Measurements from ENCODE around the gene PUSL1. TPM values are rescaled to one million over a fixed set of nuclear protein-coding genes. Genes with fewer than 3 reads are reported as not detected.

PUSL1 gene
- total RNA-seq, 1 donor from 2014 or later: 9.8 TPM

Other genes starting within 250 kb of the PUSL1 start
- under 0.01 TPM in 1 of 2 replicates, not detected in the other for gene RNF223, start 234.3 kb upstream of the PUSL1 start, total RNA-seq
- gene C1orf159, start 192.5 kb upstream of the PUSL1 start, total RNA-seq: 5.0 and 9.1 TPM in 2 replicates
- gene TTLL10, start 134.7 kb upstream of the PUSL1 start, total RNA-seq: not detected in 2 replicates
- gene TNFRSF18, start 102.0 kb upstream of the PUSL1 start, total RNA-seq: 0.26 and 0.51 TPM in 2 replicates
- gene TNFRSF4, start 94.4 kb upstream of the PUSL1 start, total RNA-seq: 1.5 and 3.7 TPM in 2 replicates
- gene SDF4, start 76.6 kb upstream of the PUSL1 start, total RNA-seq: 70.0 and 104 TPM in 2 replicates
- gene B3GALT6, start 76.4 kb upstream of the PUSL1 start, total RNA-seq: 16.8 and 32.7 TPM in 2 replicates
- 0.25 and 0.51 TPM in 2 replicates for gene C1QTNF12, start 61.9 kb upstream of the PUSL1 start, total RNA-seq
- gene UBE2J2, start 34.7 kb upstream of the PUSL1 start, total RNA-seq: 30.0 and 42.0 TPM in 2 replicates
- 0.13 and 0.38 TPM in 2 replicates for gene SCNN1D, start 28.2 kb upstream of the PUSL1 start, total RNA-seq
- 11.8 and 19.5 TPM in 2 replicates for gene ACAP3, start 667 bp upstream of the PUSL1 start, total RNA-seq
- 49.6 and 71.7 TPM in 2 replicates for gene INTS11, start 16.1 kb downstream of the PUSL1 start, total RNA-seq
- gene CPTP, start 16.2 kb downstream of the PUSL1 start, total RNA-seq: 10.8 and 22.3 TPM in 2 replicates
- gene TAS1R3, start 22.7 kb downstream of the PUSL1 start, total RNA-seq: under 0.01 and 0.25 TPM in 2 replicates
- 32.6 and 37.2 TPM in 2 replicates for gene DVL1, start 40.8 kb downstream of the PUSL1 start, total RNA-seq
- 0.25 TPM in 1 of 2 replicates, not detected in the other for gene MXRA8, start 50.0 kb downstream of the PUSL1 start, total RNA-seq
- gene AURKAIP1, start 66.6 kb downstream of the PUSL1 start, total RNA-seq: 75.2 and 83.3 TPM in 2 replicates
- gene CCNL2, start 90.7 kb downstream of the PUSL1 start, total RNA-seq: 44.2 and 73.3 TPM in 2 replicates
- gene MRPL20, start 98.7 kb downstream of the PUSL1 start, total RNA-seq: 88.1 and 95.9 TPM in 2 replicates
- gene ANKRD65, start 112.7 kb downstream of the PUSL1 start, total RNA-seq: 0.25 and 0.26 TPM in 2 replicates
- 6.9 and 7.7 TPM in 2 replicates for gene VWA1, start 127.1 kb downstream of the PUSL1 start, total RNA-seq
- 0.39 and 0.89 TPM in 2 replicates for gene ATAD3C, start 141.1 kb downstream of the PUSL1 start, total RNA-seq
- 13.3 and 16.6 TPM in 2 replicates for gene ATAD3B, start 163.2 kb downstream of the PUSL1 start, total RNA-seq
- gene ATAD3A, start 203.6 kb downstream of the PUSL1 start, total RNA-seq: 25.0 and 27.4 TPM in 2 replicates
- gene TMEM240, start 232.0 kb downstream of the PUSL1 start, total RNA-seq: 1.0 and 1.4 TPM in 2 replicates